HL-60 (cell line): ENCODE data around the gene IFRD1.

Experiments
- CTCF ChIP-seq: IDR thresholded peaks from one replicate; pipeline ENCODE4 v1.5.1; 2011; ENCODE audit warnings: low read length, control low read depth, inconsistent platforms; ENCODE audit not compliant: insufficient read depth
- GABPA ChIP-seq: IDR thresholded peaks from 2 replicates; pipeline ENCODE4 v1.6.1; 2012; ENCODE audit warnings: low read depth
- POLR2AphosphoS5 ChIP-seq: IDR thresholded peaks from 2 replicates; pipeline ENCODE4 v1.6.1; 2012; ENCODE audit warnings: low read depth
- TF ChIP-seq, protein P1 (sequence below): IDR thresholded peaks from 2 replicates; pipeline ENCODE4 v1.6.1; 2012; ENCODE audit warnings: low read depth; ENCODE audit not compliant: insufficient replicate concordance

- TF ChIP-seq CTCF (no peak), POLR2AphosphoS5 (no peak), GABPA (no peak)
- TF ChIP-seq, protein P1, sequence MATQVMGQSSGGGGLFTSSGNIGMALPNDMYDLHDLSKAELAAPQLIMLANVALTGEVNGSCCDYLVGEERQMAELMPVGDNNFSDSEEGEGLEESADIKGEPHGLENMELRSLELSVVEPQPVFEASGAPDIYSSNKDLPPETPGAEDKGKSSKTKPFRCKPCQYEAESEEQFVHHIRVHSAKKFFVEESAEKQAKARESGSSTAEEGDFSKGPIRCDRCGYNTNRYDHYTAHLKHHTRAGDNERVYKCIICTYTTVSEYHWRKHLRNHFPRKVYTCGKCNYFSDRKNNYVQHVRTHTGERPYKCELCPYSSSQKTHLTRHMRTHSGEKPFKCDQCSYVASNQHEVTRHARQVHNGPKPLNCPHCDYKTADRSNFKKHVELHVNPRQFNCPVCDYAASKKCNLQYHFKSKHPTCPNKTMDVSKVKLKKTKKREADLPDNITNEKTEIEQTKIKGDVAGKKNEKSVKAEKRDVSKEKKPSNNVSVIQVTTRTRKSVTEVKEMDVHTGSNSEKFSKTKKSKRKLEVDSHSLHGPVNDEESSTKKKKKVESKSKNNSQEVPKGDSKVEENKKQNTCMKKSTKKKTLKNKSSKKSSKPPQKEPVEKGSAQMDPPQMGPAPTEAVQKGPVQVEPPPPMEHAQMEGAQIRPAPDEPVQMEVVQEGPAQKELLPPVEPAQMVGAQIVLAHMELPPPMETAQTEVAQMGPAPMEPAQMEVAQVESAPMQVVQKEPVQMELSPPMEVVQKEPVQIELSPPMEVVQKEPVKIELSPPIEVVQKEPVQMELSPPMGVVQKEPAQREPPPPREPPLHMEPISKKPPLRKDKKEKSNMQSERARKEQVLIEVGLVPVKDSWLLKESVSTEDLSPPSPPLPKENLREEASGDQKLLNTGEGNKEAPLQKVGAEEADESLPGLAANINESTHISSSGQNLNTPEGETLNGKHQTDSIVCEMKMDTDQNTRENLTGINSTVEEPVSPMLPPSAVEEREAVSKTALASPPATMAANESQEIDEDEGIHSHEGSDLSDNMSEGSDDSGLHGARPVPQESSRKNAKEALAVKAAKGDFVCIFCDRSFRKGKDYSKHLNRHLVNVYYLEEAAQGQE = no peak
Observed at GRCh38 chr7:112503361-112503972, 53.2 kb downstream of the IFRD1 start.
